HG03442 (cell line): Measurements from ENCODE around the gene PIP5K1C.

ENCODE experiments used
- ATAC-seq: cut with Tn5 transposase; IDR thresholded peaks from one replicate; pipeline ENCODE4 v1.9.1; 2021; ENCODE audit warnings: mild to moderate bottlenecking, moderate library complexity; ENCODE audit not compliant: unreplicated experiment

PIP5K1C gene

GRCh38 chr19:3700242-3701032 is at the start of gene PIP5K1C:
TSS of gene PIP5K1C (minus strand) at chr19:3700468. CDS start at chr19:3700390, 78 bp downstream.
- ATAC-seq: peak; percentile 82

- no peak for ATAC-seq
Measured at GRCh38 chr19:3748965-3749364, 48.7 kb upstream of the PIP5K1C start.

- no peak for ATAC-seq
Measured at GRCh38 chr19:3746371-3747056, 46.2 kb upstream of the PIP5K1C start.

- no peak for ATAC-seq
Measured at GRCh38 chr19:3745363-3746045, 45.2 kb upstream of the PIP5K1C start.

GRCh38 chr19:3743486-3743885 is 43.2 kb upstream of the PIP5K1C start:
- no peak for ATAC-seq

GRCh38 chr19:3740431-3740830 is 40.2 kb upstream of the PIP5K1C start:
- ATAC-seq: no peak

- no peak for ATAC-seq
Measured at GRCh38 chr19:3738477-3739220, 38.4 kb upstream of the PIP5K1C start.

- ATAC-seq: no peak
Measured at GRCh38 chr19:3737487-3738205, 37.4 kb upstream of the PIP5K1C start.

GRCh38 chr19:3736106-3736724 is 35.9 kb upstream of the PIP5K1C start:
- no peak for ATAC-seq

GRCh38 chr19:3734310-3734600 is 34.0 kb upstream of the PIP5K1C start:
- no peak for ATAC-seq

GRCh38 chr19:3733549-3734309 is 33.5 kb upstream of the PIP5K1C start:
- ATAC-seq: no peak

- no peak for ATAC-seq
Measured at GRCh38 chr19:3732108-3732507, 31.8 kb upstream of the PIP5K1C start.

- ATAC-seq: no peak
Measured at GRCh38 chr19:3730457-3730958, 30.2 kb upstream of the PIP5K1C start.

GRCh38 chr19:3725640-3726310 is 25.5 kb upstream of the PIP5K1C start:
- ATAC-seq: no peak

- no peak for ATAC-seq
Measured at GRCh38 chr19:3725121-3725520, 24.9 kb upstream of the PIP5K1C start.

GRCh38 chr19:3723883-3724282 is 23.6 kb upstream of the PIP5K1C start:
- ATAC-seq: no peak

- no peak for ATAC-seq
Measured at GRCh38 chr19:3723110-3723488, 22.8 kb upstream of the PIP5K1C start.

GRCh38 chr19:3722443-3723109 is 22.3 kb upstream of the PIP5K1C start:
- ATAC-seq: no peak
